Astrocyte (in vitro differentiated cells and primary cell): ENCODE data around the gene NEDD9. TPM values are rescaled to one million over a fixed set of nuclear protein-coding genes. Genes with fewer than 3 reads are reported as not detected.

Source experiments
- DNase-seq: peaks from one replicate; pipeline ENCODE4 v3.0.0-alpha.2; 2010; ENCODE audit warnings: low read depth
- FAIRE-seq: peaks from 2 replicates; lab custom pipeline; 2011; peaks lifted over from hg19 to GRCh38; lab: Jason Lieb, UNC
- H2AFZ ChIP-seq: 2 replicates; pipeline ENCODE4 v1.6.0; 2012; ENCODE audit warnings: low read depth, low read length, inconsistent platforms
- H3K27ac ChIP-seq: 2 replicates; pipeline ENCODE4 v1.5.1; 2011; ENCODE audit warnings: low read depth, low read length, inconsistent platforms
- H3K27me3 ChIP-seq: 2 replicates; pipeline ENCODE4 v1.6.0; 2011; ENCODE audit warnings: low read length, inconsistent platforms; ENCODE audit not compliant: insufficient read depth
- H3K36me3 ChIP-seq: 2 replicates; pipeline ENCODE4 v1.5.1; 2011; ENCODE audit warnings: low read length, inconsistent platforms; ENCODE audit not compliant: insufficient read depth
- H3K4me1 ChIP-seq: 2 replicates; pipeline ENCODE4 v1.5.1; 2011; ENCODE audit warnings: low read length, inconsistent platforms; ENCODE audit not compliant: insufficient read depth
- H3K4me2 ChIP-seq: 2 replicates; pipeline ENCODE4 v1.6.0; 2012; ENCODE audit warnings: low read length, inconsistent platforms
- H3K4me3 ChIP-seq: 2 replicates; pipeline ENCODE4 v1.5.1; 2011; ENCODE audit warnings: low read depth, mild to moderate bottlenecking, low read length, inconsistent platforms; ENCODE audit not compliant: insufficient read depth
- H3K79me2 ChIP-seq: 2 replicates; pipeline ENCODE4 v1.6.0; 2012; ENCODE audit warnings: mild to moderate bottlenecking, low read length, inconsistent platforms; ENCODE audit not compliant: insufficient read depth
- H3K9ac ChIP-seq: 2 replicates; pipeline ENCODE4 v1.6.0; 2012; ENCODE audit warnings: mild to moderate bottlenecking, low read length, inconsistent platforms
- H3K9me3 ChIP-seq: 2 replicates; pipeline ENCODE4 v1.5.1; 2012; ENCODE audit warnings: low read depth, mild to moderate bottlenecking, low read length, inconsistent platforms; ENCODE audit not compliant: insufficient read depth
- H4K20me1 ChIP-seq: 2 replicates; pipeline ENCODE4 v1.6.0; 2012; ENCODE audit warnings: low read length, inconsistent platforms; ENCODE audit not compliant: insufficient read depth
- H3K27ac Mint-ChIP-seq: one replicate; pipeline ENCODE4 v1.8.0; 2021; ENCODE audit warnings: mild to moderate bottlenecking, mixed read lengths; ENCODE audit not compliant: unreplicated experiment
- H3K27me3 Mint-ChIP-seq: one replicate; pipeline ENCODE4 v1.8.0; 2021; ENCODE audit warnings: low read depth, mixed read lengths; ENCODE audit not compliant: unreplicated experiment
- H3K36me3 Mint-ChIP-seq: one replicate; pipeline ENCODE4 v1.8.0; 2021; ENCODE audit warnings: low read depth, mixed read lengths; ENCODE audit not compliant: unreplicated experiment
- H3K4me1 Mint-ChIP-seq: one replicate; pipeline ENCODE4 v1.8.0; 2021; ENCODE audit warnings: low read depth, mixed read lengths; ENCODE audit not compliant: unreplicated experiment
- H3K4me3 Mint-ChIP-seq: one replicate; pipeline ENCODE4 v1.8.0; 2021; ENCODE audit warnings: mild to moderate bottlenecking, moderate library complexity, mixed read lengths; ENCODE audit not compliant: unreplicated experiment
- H3K9me3 Mint-ChIP-seq: one replicate; pipeline ENCODE4 v1.8.0; 2021; ENCODE audit warnings: mild to moderate bottlenecking, mixed read lengths; ENCODE audit not compliant: unreplicated experiment
- CTCF ChIP-seq: IDR thresholded peaks from 2 replicates; pipeline ENCODE4 v1.5.1; 2011; ENCODE audit warnings: low read depth, mild to moderate bottlenecking, inconsistent platforms, low read length, moderate library complexity; ENCODE audit not compliant: insufficient read depth
- EZH2 ChIP-seq: IDR thresholded peaks from 2 replicates; pipeline ENCODE4 v1.6.1; 2012; ENCODE audit warnings: mild to moderate bottlenecking, low read length, inconsistent platforms; ENCODE audit not compliant: insufficient read depth
- total RNA-seq: library from RNA; stranded (reverse); gene quantifications from 2 replicates; pipeline ENCODE4 v1.2.1, GENCODE V29; 2021

NEDD9 gene
- total RNA-seq, 1 donor from 2014 or later = 39.6 TPM

GRCh38 chr6:11228935-11229654, 3.4 kb downstream of the NEDD9 start:
- Mint-ChIP-seq H3K4me1 (peaks cover 45% of the 10 kb centered on the region), H3K36me3 (peaks cover 10% of the 10 kb centered on the region), H3K4me3 (peak overlapping the region; percentile 96), H3K27me3 (no peaks in the 10 kb centered on the region), H3K9me3 (no peaks in the 10 kb centered on the region), H3K27ac (peak overlapping the region; percentile 72)
- TF ChIP-seq EZH2 (no peak), CTCF (no peak)
- FAIRE-seq = no peak
- Histone ChIP-seq H3K4me1 (peaks cover 40% of the 10 kb centered on the region), H3K27me3 (no peaks in the 10 kb centered on the region), H2AFZ (no peak overlapping the region), H3K27ac (peak overlapping the region; percentile 95), H3K79me2 (peaks cover 81% of the 10 kb centered on the region), H3K36me3 (no peaks in the 10 kb centered on the region), H3K4me2 (peak overlapping the region; percentile 93), H3K9me3 (no peaks in the 10 kb centered on the region), H3K9ac (peak overlapping the region; percentile 99), H3K4me3 (peak overlapping the region; percentile 98), H4K20me1 (peaks cover 60% of the 10 kb centered on the region)
- DNase-seq = no peak

GRCh38 chr6:11227698-11228097, 4.8 kb downstream of the NEDD9 start:
- H3K27me3 ChIP-seq = no peaks in the 10 kb centered on the region
- peaks cover 70% of the 10 kb centered on the region for H4K20me1 ChIP-seq
- H3K4me2 ChIP-seq = peak overlapping the region; percentile 10
- Mint-ChIP-seq H3K27me3 (no peaks in the 10 kb centered on the region), H3K27ac (no peak overlapping the region), H3K4me3 (peak overlapping the region; percentile 62), H3K4me1 (peaks cover 42% of the 10 kb centered on the region), H3K9me3 (no peaks in the 10 kb centered on the region), H3K36me3 (peaks cover 15% of the 10 kb centered on the region)
- DNase-seq (no peak), FAIRE-seq (no peak)
- H3K4me1 ChIP-seq = peaks cover 41% of the 10 kb centered on the region
- H3K27ac ChIP-seq = no peak overlapping the region
- no peak overlapping the region for H2AFZ ChIP-seq
- H3K9ac ChIP-seq = no peak overlapping the region
- TF ChIP-seq EZH2 = no peak
- no peak for TF ChIP-seq CTCF
- peaks cover 95% of the 10 kb centered on the region for H3K79me2 ChIP-seq
- H3K4me3 ChIP-seq = no peak overlapping the region
- H3K36me3 ChIP-seq = no peaks in the 10 kb centered on the region
- H3K9me3 ChIP-seq = no peaks in the 10 kb centered on the region

- Mint-ChIP-seq H3K27ac (no peak overlapping the region), H3K4me1 (peaks cover 53% of the 10 kb centered on the region), H3K4me3 (no peak overlapping the region), H3K9me3 (no peaks in the 10 kb centered on the region), H3K36me3 (peaks cover 17% of the 10 kb centered on the region), H3K27me3 (no peaks in the 10 kb centered on the region)
- H4K20me1 ChIP-seq = peaks cover 69% of the 10 kb centered on the region
- no peaks in the 10 kb centered on the region for H3K27me3 ChIP-seq
- no peak for FAIRE-seq
- H3K4me2 ChIP-seq = no peak overlapping the region
- no peak overlapping the region for H3K4me3 ChIP-seq
- H2AFZ ChIP-seq = no peak overlapping the region
- DNase-seq = no peak
- no peak overlapping the region for H3K9ac ChIP-seq
- peaks cover 46% of the 10 kb centered on the region for H3K4me1 ChIP-seq
- TF ChIP-seq EZH2 (no peak), CTCF (no peak)
- H3K79me2 ChIP-seq = peaks cover 97% of the 10 kb centered on the region
- no peak overlapping the region for H3K27ac ChIP-seq
- no peaks in the 10 kb centered on the region for H3K9me3 ChIP-seq
- H3K36me3 ChIP-seq = no peaks in the 10 kb centered on the region
These were observed 6.5 kb downstream of the NEDD9 start for GRCh38 chr6:11226005-11226404.
